Measurements from ENCODE around the gene ITGB2.
A peak's percentile ranks its signal among the peaks of the same experiment; 100 is the strongest.

The ITGB2 gene

GRCh38 chr21:44940116-44940631, 19.5 kb upstream of the ITGB2 start:
- DNase-seq = no peak

GRCh38 chr21:44939532-44940115, 18.9 kb upstream of the ITGB2 start, which contains the start of gene SLX9:
TSS of gene SLX9 (plus strand) at chr21:44940029. CDS start at chr21:44940058, 29 bp downstream.
- DNase-seq = peak; percentile 83

- DNase-seq = no peak
These were observed 18.3 kb upstream of the ITGB2 start for GRCh38 chr21:44938772-44939531.

GRCh38 chr21:44935533-44935927, 14.8 kb upstream of the ITGB2 start:
- no peak for DNase-seq

- no peak for DNase-seq
These were observed 14.3 kb upstream of the ITGB2 start for GRCh38 chr21:44934797-44935532.

GRCh38 chr21:44934276-44934675, 13.6 kb upstream of the ITGB2 start:
- no peak for DNase-seq

- no peak for DNase-seq
These were observed 13.2 kb upstream of the ITGB2 start for GRCh38 chr21:44933918-44934260.

GRCh38 chr21:44933199-44933917, 12.7 kb upstream of the ITGB2 start:
- no peak for DNase-seq

GRCh38 chr21:44932408-44933181, 11.9 kb upstream of the ITGB2 start:
- peak; percentile 38 for DNase-seq

- no peak for DNase-seq
These were observed 11.1 kb upstream of the ITGB2 start for GRCh38 chr21:44931501-44932407.

GRCh38 chr21:44931137-44931500, 10.4 kb upstream of the ITGB2 start:
- peak; percentile 60 for DNase-seq

GRCh38 chr21:44930543-44930981, 9.9 kb upstream of the ITGB2 start:
- DNase-seq = peak; percentile 38

- DNase-seq = no peak
These were observed 9.3 kb upstream of the ITGB2 start for GRCh38 chr21:44929799-44930542.

- peak; percentile 6 for DNase-seq
These were observed 8.6 kb upstream of the ITGB2 start for GRCh38 chr21:44929242-44929798.

GRCh38 chr21:44928500-44929241, 8.0 kb upstream of the ITGB2 start:
- DNase-seq = peak; percentile 83

- peak; percentile 71 for DNase-seq
These were observed 7.1 kb upstream of the ITGB2 start for GRCh38 chr21:44927587-44928461.

GRCh38 chr21:44927259-44927586, 6.5 kb upstream of the ITGB2 start:
- no peak for DNase-seq

Data from fibroblast of skin of scalp (primary cell).